GM12878 (cell line): Measurements from ENCODE around the gene PNPO. TPM values are rescaled to one million over a fixed set of nuclear protein-coding genes. Genes with fewer than 3 reads are reported as not detected.

Experiments used
- ATAC-seq: fragments of 200-7000 bp; cut with Tn5 transposase; 3 replicates; pipeline ENCODE4 v1.9.1; 2020; ENCODE audit warnings: mild to moderate bottlenecking, moderate library complexity
- BruUV-seq: library from RNA; stranded (reverse); fragments of 400-500 nt; replicated peaks from 2 replicates; lab custom pipeline; 2021; lab: Mats Ljungman, UMichigan
- CTCF ChIA-PET: fragments of 300-600 bp; sonication (Branson Sonifier 250); formaldehyde crosslinking; extraction: SDS; loops from one replicate; lab custom pipeline; 2021; ENCODE audit warnings: inconsistent platforms; lab: Yijun Ruan, JAX
- POLR2A ChIA-PET: fragments of 350-600 bp; formaldehyde crosslinking; extraction: SDS; loops from one replicate; lab custom pipeline; 2021; ENCODE audit warnings: inconsistent platforms; lab: Charles Lee
- RAD21 ChIA-PET: fragments of 300-600 bp; sonication (Branson Sonifier 250); formaldehyde crosslinking; loops from one replicate; lab custom pipeline; 2023; ENCODE audit warnings: antibody characterized with exemption; ENCODE audit not compliant: unreplicated experiment; lab: Charles Lee
- SMC1A ChIA-PET: fragments of 300-600 bp; sonication (Branson Sonifier 250); formaldehyde crosslinking; loops from one replicate; lab custom pipeline; 2023; ENCODE audit not compliant: unreplicated experiment, uncharacterized antibody; lab: Charles Lee
- DNase-seq: peaks from one replicate; pipeline ENCODE4 v3.0.0-alpha.2; 2011; ENCODE audit warnings: low read depth, low spot score
- FAIRE-seq: peaks from 3 replicates; lab custom pipeline; 2011; peaks lifted over from hg19 to GRCh38; lab: Jason Lieb, UNC
- H2AFZ ChIP-seq: 2 replicates; pipeline ENCODE4 v1.6.0; 2011; ENCODE audit warnings: low read depth, low read length, control low read depth; ENCODE audit not compliant: control insufficient read depth
- H3K27ac ChIP-seq: 2 replicates; pipeline ENCODE4 v1.5.1; 2011; ENCODE audit warnings: control low read depth; ENCODE audit not compliant: control insufficient read depth, insufficient read depth
- H3K27me3 ChIP-seq, 2 experiments: replicated peaks in 1 of 2; 2 replicates each; pipeline versions ENCODE4 v1.6.0 to v1.6.1; 2011; ENCODE audit warnings: low read length in 1 of 2; ENCODE audit not compliant: control insufficient read depth in 2 of 2, insufficient read depth in 2 of 2
- H3K36me3 ChIP-seq, 2 experiments: 2 replicates each; pipeline ENCODE4 v1.5.1; 2011; ENCODE audit warnings: low read length in 1 of 2; ENCODE audit not compliant: control insufficient read depth in 2 of 2, insufficient read depth in 2 of 2
- H3K4me1 ChIP-seq: 2 replicates; pipeline ENCODE4 v1.6.1; 2011; ENCODE audit warnings: mild to moderate bottlenecking, low read length, moderate library complexity, mixed read lengths; ENCODE audit not compliant: control insufficient read depth, insufficient read depth
- H3K4me2 ChIP-seq: 2 replicates; pipeline ENCODE4 v1.6.0; 2011; ENCODE audit warnings: control low read depth; ENCODE audit not compliant: control insufficient read depth, insufficient read depth
- H3K4me3 ChIP-seq: fragments of 200-600 bp; sonication (generic); 2 replicates; pipeline ENCODE4 v1.5.1; 2016
- H3K79me2 ChIP-seq: 2 replicates; pipeline ENCODE4 v1.6.0; 2011; ENCODE audit warnings: low read length; ENCODE audit not compliant: control insufficient read depth, insufficient read depth
- H3K9ac ChIP-seq: 2 replicates; pipeline ENCODE4 v1.8.0; 2011; ENCODE audit warnings: low read length, control low read depth, mixed read lengths; ENCODE audit not compliant: control insufficient read depth, insufficient read depth
- H3K9me3 ChIP-seq: replicated peaks from 3 replicates; pipeline ENCODE4 v1.5.1; 2011; ENCODE audit warnings: mild to moderate bottlenecking, low read length; ENCODE audit not compliant: control insufficient read depth, insufficient read depth
- H4K20me1 ChIP-seq: 2 replicates; pipeline ENCODE4 v1.6.0; 2011; ENCODE audit not compliant: control insufficient read depth, insufficient read depth
- CHD2 ChIP-seq: IDR thresholded peaks from 2 replicates; pipeline ENCODE4 v1.6.1; 2011; ENCODE audit warnings: low read depth, low read length, improper control_type of control experiment, borderline replicate concordance
- CREB1 ChIP-seq: IDR thresholded peaks from 2 replicates; pipeline ENCODE4 v1.6.1; 2012; ENCODE audit warnings: low read depth, mild to moderate bottlenecking, inconsistent platforms
- FOXK2 ChIP-seq: fragments of 450-650 bp; IDR thresholded peaks from 2 replicates; pipeline ENCODE4 v1.6.1; 2017; ENCODE audit warnings: mild to moderate bottlenecking, moderate library complexity
- KLF5 ChIP-seq: fragments of 450-650 bp; IDR thresholded peaks from 2 replicates; pipeline ENCODE4 v1.6.1; 2014; ENCODE audit warnings: mild to moderate bottlenecking; ENCODE audit not compliant: partially characterized antibody
- PML ChIP-seq: IDR thresholded peaks from 2 replicates; pipeline ENCODE4 v1.6.1; 2012; ENCODE audit warnings: low read length, inconsistent platforms
- SUPT20H ChIP-seq: IDR thresholded peaks from 2 replicates; pipeline ENCODE4 v1.6.1; 2011; ENCODE audit warnings: low read depth, mild to moderate bottlenecking, low read length, moderate library complexity, borderline replicate concordance; ENCODE audit not compliant: control insufficient read depth
- ZNF274 ChIP-seq: IDR thresholded peaks from one replicate; pipeline ENCODE4 v1.8.0; 2011; ENCODE audit not compliant: insufficient read length, insufficient read depth
- WGBS: methylation state at CpG from one replicate; pipeline ENCODE4 v1.1.6; 2016; ENCODE audit warnings: low lambda C conversion rate; ENCODE audit not compliant: insufficient replicate concordance, insufficient coverage; ENCODE audit errors: missing lambda C conversion rate; 5-methylcytosine and 5-hydroxymethylcytosine counted together
- in situ Hi-C: fragments of 300-500 bp; cut with MboI; formaldehyde crosslinking; loops from 9 replicates; pipeline ENCODE4 v1.14.3; 2018; ENCODE audit warnings: mixed read lengths
- intact Hi-C: fragments of 100-400 bp; cut with micrococcal nuclease; formaldehyde crosslinking; loops from one replicate; pipeline ENCODE4 v1.14.2; 2022; ENCODE audit not compliant: unreplicated experiment
- polyA plus RNA-seq, 11 experiments: library from polyadenylated mRNA; depleted of rRNA in 4 of 11; unstranded in 6 of 11; stranded (reverse) in 5 of 11; fragments of >200 nt; fragmentation: Nextera tagmentation in 4 of 11; fragmentation: Illumina TruSeq in 1 of 11; extraction: Ambion mirVana in 4 of 11; extraction: Trizol in 1 of 11; gene quantifications; 1 replicate in 1 of 11; 2 replicates in 10 of 11; pipeline versions ENCODE4 v1.2.1 to v1.2.3, GENCODE V29; 2011 to 2016; ENCODE audit warnings: inconsistent platforms in 2 of 11, missing spikeins in 2 of 11, low read depth in 1 of 11
- total RNA-seq, 4 experiments: library from RNA; depleted of rRNA in 3 of 4; stranded (reverse); fragments of >200 nt in 3 of 4; fragmentation: Illumina TruSeq in 1 of 4; extraction: Trizol in 1 of 4; gene quantifications; 2 replicates each; pipeline versions ENCODE4 v1.2.1 to v1.2.3, GENCODE V29; 2013 to 2021
- TF ChIP-seq, protein P1 (sequence below): fragments of 450-650 bp; IDR thresholded peaks from 2 replicates; pipeline ENCODE4 v1.6.1; 2016; ENCODE audit warnings: mild to moderate bottlenecking, moderate library complexity, borderline replicate concordance
- TF ChIP-seq, protein P2 (sequence below): fragments of 450-650 bp; IDR thresholded peaks from 2 replicates; pipeline ENCODE4 v1.6.1; 2017; ENCODE audit warnings: mild to moderate bottlenecking, low read depth, inconsistent platforms; ENCODE audit not compliant: poor library complexity, severe bottlenecking

The PNPO gene
- total and polyA plus RNA-seq, 10 of the 15 experiments (the other 5 are each of a cell fraction or from before 2014, with no cell fraction given): 13.9 to 52.6 (median 37.3) TPM

DNA sequence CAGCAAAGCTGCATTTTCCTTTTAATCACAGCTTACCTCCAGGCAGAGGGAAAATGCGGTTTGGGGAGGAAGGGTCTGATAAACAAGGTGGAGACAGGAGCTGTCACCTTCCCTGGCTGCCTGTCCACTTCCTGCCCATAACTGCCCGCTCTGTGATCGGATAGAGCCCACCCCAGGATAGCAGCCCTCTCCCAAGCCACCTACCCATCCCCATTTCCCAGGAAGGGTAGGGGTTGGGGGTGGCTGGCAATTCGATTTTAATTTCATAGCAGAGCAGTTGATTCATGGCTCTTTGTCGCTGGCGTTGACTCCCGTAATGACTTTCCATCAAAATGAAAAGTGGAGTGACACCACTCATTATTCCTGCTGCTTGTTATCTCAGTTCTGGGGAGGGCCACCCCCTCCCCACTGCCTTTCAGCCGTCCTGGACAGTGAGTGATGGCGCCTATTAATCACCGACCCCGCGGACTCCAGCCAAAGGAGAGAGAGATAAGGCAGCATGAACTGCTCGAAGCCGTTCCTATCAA, 40.8 kb downstream of the PNPO start:
- Histone ChIP-seq H3K4me3 (no peak overlapping the region), H3K36me3 (peaks cover 19 to 38% of the 10 kb centered on the region in 2 experiments), H3K27ac (no peak overlapping the region), H3K9me3 (no peaks in the 10 kb centered on the region), H3K79me2 (no peaks in the 10 kb centered on the region), H3K4me1 (no peaks in the 10 kb centered on the region; the same call in 1 of the 2 replicates), H3K9ac (no peak overlapping the region), H2AFZ (no peak overlapping the region), H4K20me1 (no peaks in the 10 kb centered on the region), H3K27me3 (no peaks in the 10 kb centered on the region), H3K4me2 (no peak overlapping the region)
- SMC1A ChIA-PET: interaction anchor here (2.9 to 17.2 kb wide), 2 partner anchors 30 to 36 kb away, joined by 8 to 332 read pairs; no protein-coding TSS in a partner anchor
- ATAC-seq (no peak), DNase-seq (no peak), FAIRE-seq (no peak)
- TF ChIP-seq FOXK2 (no peak), ZNF274 (no peak), CREB1 (no peak), CHD2 (no peak), PML (no peak), KLF5 (no peak), SUPT20H (no peak)
- TF ChIP-seq, protein P1, sequence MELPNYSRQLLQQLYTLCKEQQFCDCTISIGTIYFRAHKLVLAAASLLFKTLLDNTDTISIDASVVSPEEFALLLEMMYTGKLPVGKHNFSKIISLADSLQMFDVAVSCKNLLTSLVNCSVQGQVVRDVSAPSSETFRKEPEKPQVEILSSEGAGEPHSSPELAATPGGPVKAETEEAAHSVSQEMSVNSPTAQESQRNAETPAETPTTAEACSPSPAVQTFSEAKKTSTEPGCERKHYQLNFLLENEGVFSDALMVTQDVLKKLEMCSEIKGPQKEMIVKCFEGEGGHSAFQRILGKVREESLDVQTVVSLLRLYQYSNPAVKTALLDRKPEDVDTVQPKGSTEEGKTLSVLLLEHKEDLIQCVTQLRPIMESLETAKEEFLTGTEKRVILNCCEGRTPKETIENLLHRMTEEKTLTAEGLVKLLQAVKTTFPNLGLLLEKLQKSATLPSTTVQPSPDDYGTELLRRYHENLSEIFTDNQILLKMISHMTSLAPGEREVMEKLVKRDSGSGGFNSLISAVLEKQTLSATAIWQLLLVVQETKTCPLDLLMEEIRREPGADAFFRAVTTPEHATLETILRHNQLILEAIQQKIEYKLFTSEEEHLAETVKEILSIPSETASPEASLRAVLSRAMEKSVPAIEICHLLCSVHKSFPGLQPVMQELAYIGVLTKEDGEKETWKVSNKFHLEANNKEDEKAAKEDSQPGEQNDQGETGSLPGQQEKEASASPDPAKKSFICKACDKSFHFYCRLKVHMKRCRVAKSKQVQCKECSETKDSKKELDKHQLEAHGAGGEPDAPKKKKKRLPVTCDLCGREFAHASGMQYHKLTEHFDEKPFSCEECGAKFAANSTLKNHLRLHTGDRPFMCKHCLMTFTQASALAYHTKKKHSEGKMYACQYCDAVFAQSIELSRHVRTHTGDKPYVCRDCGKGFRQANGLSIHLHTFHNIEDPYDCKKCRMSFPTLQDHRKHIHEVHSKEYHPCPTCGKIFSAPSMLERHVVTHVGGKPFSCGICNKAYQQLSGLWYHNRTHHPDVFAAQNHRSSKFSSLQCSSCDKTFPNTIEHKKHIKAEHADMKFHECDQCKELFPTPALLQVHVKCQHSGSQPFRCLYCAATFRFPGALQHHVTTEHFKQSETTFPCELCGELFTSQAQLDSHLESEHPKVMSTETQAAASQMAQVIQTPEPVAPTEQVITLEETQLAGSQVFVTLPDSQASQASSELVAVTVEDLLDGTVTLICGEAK: no peak
- TF ChIP-seq, protein P2, sequence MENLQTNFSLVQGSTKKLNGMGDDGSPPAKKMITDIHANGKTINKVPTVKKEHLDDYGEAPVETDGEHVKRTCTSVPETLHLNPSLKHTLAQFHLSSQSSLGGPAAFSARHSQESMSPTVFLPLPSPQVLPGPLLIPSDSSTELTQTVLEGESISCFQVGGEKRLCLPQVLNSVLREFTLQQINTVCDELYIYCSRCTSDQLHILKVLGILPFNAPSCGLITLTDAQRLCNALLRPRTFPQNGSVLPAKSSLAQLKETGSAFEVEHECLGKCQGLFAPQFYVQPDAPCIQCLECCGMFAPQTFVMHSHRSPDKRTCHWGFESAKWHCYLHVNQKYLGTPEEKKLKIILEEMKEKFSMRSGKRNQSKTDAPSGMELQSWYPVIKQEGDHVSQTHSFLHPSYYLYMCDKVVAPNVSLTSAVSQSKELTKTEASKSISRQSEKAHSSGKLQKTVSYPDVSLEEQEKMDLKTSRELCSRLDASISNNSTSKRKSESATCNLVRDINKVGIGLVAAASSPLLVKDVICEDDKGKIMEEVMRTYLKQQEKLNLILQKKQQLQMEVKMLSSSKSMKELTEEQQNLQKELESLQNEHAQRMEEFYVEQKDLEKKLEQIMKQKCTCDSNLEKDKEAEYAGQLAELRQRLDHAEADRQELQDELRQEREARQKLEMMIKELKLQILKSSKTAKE: no peak
- 93% methylated on average over 14 of the region's 14 CpGs for WGBS
- in situ Hi-C loops (loop anchor here (5.0 kb wide), 1 partner anchor 35 kb away; no protein-coding TSS in a partner anchor), intact Hi-C loops (no loop called here)
- CTCF ChIA-PET: interaction anchor here (1.9 to 12.3 kb wide), 3 partner anchors 12 to 34 kb away, joined by 4 to 454 read pairs (median 28); partner anchors contain the start of gene CDK5RAP3
- BruUV-seq: no TSS peak
- POLR2A ChIA-PET: interaction anchor here (0.5 kb wide), 1 partner anchor 87 kb away, joined by 3 read pairs; no protein-coding TSS in a partner anchor
- RAD21 ChIA-PET: interaction anchor here (5.0 kb wide), 1 partner anchor 36 kb away, joined by 107 read pairs; no protein-coding TSS in a partner anchor
